GM21447 (cell line): ENCODE measurements around the gene YAP1.
A peak's percentile ranks its signal among the peaks of the same experiment; 100 is the strongest.

ENCODE experiments used
- ATAC-seq: cut with Tn5 transposase; IDR thresholded peaks from one replicate; pipeline ENCODE4 v1.9.1; 2021; ENCODE audit not compliant: unreplicated experiment

YAP1 gene

DNA sequence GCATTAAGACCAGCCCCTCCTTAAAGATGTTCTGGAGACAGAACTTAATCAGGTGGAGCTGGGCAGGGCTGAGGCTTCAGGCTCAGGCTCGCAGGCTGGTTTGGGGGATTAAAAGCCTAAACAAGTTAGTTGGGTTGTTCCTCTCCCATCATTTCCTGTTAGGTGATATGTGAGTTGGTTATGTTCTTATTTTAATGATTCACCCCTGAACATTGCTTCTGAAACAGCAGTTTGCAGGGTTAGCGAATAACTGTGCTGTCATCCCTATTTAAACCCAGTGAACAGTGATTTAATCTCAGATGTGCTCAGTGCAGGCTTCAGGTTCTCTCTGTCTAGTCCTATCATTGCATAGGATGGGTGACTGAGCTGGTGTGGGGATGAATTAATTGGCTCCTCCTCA, 159.7 kb downstream of the YAP1 start:
- no peak for ATAC-seq

DNA sequence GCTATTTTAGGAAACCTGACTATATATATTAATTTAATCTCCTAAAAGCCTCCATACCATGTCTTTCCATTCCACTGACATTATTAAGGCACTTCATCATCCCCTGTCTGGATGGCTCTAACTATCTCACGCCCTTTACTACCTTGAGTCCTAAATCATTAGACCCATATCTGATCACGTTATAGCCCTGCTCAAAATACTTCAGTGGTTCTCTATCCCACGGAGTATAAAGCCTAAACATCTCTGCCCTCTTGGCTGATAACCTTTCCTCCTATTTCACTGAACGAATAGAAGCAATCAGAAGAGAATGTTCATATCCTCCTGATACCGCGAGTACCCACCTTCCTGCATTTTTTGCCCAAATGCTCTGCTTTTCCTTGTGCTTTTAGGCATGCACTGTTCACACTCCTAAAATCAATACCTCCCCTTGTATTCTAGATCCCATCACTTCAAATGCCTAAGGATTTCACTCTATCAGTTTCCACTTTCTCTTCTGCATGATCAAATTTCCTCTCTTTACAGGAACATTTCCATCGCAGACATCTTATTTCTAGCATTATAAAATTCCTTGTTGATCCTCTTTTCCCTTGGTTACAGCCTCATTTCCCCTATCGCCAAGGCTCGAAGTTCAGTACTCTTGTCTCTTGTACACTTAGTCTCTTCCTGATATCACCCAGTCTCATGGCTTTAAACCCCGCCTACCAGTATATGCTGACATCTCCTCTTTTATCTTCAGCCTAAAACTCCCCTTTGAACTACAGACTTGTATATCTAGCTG, 162.0 kb downstream of the YAP1 start:
- ATAC-seq: no peak

DNA sequence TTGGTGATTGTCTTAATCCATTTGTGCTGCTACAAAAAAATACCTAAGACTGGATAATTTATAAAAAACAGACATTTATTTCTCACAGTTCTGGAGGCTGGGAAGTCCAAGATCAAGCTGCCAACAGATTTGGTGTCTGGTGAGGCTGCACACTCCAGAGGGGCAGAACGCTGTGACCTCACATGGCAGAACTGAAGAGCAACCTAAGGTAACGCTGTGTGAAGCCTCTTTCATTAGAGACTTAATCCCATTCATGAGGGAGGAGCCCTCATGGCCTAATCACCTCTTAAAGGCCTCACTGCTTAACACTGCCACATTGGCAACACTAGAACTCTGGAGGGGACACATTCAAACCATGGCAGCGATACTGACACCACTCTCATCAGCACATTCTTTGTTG, 164.4 kb downstream of the YAP1 start:
- no peak for ATAC-seq

DNA sequence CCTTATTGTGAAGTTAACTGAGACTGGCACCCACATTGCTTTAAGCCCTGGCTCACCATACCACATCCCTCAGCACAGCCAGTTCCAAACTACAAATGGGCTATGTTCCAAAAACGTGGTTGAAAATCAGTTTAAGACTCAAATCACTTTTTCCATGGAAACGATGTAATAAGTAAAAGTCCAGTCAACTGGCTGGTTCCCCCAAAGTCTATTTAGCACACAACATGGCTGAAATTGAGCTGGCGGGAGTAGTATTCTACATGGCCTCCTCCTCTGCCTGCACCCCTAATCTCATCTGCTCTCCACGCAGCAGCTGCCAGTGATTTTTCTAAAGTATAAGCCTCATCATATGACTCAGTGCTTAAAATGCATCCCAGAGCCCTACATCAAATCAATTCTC, 166.1 kb downstream of the YAP1 start:
- no peak for ATAC-seq

DNA sequence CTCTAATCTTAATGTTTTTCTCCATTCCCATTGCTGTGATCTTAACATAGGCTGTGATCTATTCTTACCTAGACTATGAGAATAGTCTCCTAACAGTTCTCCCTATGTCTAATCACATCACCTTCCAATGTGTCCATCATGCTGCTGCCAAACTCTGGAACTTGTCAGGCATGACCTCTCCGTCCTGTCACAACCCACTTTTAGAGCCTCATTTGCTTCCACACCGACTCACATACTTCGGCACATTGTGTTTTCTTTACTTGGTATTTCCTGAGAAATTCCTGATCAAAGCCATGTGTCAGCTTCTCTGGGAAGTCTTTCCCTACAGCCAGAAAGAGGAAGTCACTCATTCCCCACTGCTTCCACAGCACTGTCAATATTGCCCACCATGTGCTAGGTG, 166.5 kb downstream of the YAP1 start:
- no peak for ATAC-seq

DNA sequence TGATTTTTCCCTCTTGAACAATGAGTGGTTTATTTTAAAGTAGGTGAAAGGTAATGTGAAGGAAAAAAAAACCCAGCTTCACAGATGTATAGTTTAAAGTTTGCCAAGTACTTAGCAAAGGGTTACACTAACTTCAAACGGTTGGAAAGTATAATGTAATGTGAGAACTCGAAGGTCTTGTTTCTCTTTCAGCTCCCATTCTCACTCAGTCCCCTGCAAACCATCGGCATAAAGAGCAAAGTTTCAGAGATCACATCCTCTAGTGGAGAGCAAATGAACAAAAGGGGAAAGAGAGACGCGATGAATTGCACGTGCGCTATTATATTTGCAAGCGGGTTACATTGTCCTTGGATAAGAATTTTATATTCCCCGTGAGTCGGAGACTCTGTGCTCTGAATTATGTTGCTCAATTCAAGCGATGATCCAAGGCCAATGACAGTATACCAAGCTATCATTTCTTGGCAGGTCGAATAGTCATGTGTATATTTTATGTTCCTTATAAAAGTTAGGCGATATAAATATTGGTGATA, 169.5 kb downstream of the YAP1 start:
- ATAC-seq: peak; percentile 96

DNA sequence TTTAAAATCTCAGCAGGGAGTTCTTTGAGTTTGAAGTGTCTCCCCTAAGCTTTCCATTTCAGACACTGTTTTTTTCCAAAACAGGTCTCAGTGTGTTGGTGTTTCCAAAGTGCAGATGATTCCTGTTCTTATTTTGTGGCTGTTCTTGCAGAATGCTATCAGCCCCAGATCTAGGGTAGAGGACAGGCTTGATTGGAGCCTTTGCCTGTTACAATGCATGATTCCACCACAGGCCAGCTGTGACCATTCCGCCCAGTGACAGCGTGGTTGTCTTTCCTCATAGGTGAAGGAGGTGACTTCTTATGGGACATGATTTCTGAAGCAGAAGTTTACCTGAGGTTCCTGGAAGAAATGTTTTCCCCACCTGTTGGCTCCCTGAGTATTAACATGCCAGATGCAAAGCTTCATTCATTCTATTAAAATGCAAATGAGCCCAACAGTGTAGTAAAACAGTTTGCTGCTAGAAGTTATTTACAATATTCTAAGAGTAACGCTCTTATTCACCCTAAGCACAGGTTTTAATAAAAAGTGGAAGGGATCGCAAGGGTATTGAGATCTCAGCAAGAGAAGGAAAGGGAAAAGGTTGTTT, 170.1 kb downstream of the YAP1 start:
- ATAC-seq: peak; percentile 6
